HG03520 (cell line): ENCODE data around the gene AK1.
"Not testable (repeated sequence)": the region's sequence is repeated elsewhere in the genome, so short reads cannot be mapped to it uniquely, and the experiment has no call there.

Experiments
- ATAC-seq: cut with Tn5 transposase; IDR thresholded peaks from one replicate; pipeline ENCODE4 v1.9.1; 2021; ENCODE audit warnings: mild to moderate bottlenecking, moderate library complexity; ENCODE audit not compliant: unreplicated experiment

AK1 gene

DNA sequence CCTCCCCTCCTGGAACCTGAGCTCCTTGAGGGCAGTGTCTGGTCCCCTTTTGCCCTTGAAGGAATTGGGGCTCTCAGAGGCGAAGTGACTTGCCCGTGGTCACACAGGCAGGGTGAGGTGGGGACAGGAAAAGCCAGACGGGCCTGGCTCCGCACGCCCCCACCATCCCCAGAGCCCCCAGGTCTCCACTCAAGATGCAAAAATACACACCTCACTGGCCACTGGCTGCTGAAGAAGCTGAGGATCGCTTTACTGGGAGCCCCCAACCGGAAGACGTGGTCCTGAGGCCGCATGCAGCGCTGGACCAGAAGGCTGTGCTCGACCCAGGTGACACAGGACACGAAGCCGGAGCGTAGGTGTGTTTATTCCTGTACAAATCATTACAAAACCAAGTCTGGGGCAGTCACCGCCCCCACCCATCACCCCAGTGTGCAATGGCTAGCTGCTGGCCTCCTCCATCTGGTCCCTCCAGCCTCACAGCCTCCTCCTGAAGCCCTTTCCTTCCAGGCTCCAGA, 7.6 kb upstream of the AK1 start:
- ATAC-seq: no peak

- ATAC-seq: no peak
Measured at GRCh38 chr9:127884427-127884911, 7.0 kb upstream of the AK1 start.

- ATAC-seq: no peak
Measured at GRCh38 chr9:127883959-127884358, 6.5 kb upstream of the AK1 start.

DNA sequence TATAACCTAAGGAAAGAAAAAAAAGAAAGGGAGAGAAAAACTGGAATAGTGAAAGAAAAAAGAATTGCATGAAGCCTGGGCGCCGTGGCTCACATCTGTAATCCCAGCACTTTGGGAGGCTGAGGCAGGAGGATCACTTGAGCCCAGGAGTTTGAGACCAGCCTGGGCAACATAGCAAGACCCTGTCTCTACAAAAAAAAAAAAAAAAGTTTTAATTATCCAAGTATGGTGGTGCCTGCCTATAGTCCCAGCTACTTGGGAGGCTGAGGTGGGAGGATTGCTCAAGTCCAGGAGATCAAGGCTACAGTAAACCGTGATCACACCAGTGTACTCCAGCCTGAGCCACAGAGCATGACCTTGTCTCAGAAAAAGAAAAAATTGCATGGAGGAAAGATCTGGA, 4.2 kb upstream of the AK1 start:
- ATAC-seq: not testable (repeated sequence)

DNA sequence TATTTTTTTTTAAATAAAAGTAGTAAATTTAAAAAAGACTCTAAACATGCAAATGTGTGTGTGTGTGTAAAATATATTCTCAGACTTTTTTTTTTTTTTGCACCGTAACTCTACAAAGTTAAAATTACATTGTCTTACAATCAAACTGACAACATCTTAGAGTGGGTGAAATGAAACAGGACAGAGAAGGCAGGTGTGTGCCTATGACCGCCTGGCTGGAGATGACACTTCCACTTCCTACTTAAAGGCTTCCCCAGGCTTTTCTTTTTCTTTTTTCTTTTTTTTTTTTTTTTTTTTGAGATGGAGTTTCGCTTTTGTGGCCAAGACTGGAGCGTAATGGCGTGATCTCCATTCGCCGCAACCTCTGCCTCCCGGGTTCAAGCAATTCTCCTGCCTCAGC, 2.7 kb upstream of the AK1 start:
- ATAC-seq: no peak

DNA sequence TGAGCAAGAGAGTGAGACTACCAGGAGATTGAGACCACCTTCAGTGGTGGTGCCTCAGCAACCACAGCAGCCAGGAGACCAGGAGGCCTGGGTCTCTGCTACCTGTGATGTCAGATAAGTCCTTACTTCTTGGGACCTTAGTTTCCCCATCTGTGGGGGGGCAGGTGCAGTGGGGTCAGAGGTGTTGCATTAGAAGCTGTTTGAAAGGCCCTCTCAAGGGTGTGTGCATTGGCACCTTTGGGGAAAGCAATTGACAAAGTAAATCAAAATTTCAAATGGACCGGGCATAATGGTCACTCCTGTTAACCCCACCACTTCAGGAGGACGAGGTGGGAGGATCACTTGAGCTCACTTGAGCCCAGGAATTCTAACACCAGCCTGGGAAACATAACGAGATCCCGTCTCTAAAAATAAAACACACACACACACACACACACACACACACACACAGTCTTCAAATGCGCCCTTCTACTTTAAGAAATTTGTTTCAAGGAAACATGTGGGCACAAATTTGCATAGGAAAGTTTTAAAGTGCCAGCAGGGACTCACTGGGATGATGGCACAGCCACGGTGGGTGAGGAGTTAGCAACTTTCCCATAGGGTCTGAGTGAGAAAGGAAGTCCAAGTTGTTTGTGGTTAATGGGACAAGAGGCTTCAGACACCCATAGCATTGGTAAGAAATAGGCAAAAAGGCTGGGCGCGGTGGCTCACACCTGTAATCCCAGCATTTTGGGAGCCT, 1.3 kb upstream of the AK1 start:
- ATAC-seq: no peak

DNA sequence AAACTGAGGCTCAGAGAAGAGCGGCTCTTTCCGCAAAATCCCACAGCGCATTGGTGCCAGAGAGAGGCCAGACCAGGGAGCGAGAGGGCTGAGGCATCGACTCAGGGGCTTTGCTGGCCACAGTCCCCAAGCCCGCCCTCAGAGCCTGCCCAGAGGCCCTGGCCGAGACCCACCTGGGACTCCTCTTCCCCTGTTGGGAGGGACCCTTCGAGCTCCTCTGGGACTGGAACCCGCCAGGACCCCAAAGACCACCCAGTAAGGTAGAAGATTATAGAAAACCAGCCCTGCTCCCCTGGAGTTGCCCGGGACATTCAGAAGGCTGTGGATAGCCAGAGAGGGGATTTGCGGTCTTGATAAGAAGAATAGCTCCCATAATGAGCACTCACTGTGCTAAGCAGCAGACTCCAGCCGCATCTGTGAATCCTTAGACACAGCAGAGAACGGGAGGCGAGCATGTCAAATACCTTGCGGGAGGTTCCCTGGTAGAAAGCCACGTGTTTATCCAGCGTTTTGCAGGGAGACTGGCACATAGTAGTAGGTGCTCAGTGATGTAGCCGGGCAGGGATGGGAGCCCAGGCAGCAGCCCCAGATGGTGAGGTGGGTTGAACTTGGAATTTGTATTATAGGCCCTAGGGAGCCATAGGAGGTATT, 651 bp upstream of the AK1 start:
- ATAC-seq: no peak

DNA sequence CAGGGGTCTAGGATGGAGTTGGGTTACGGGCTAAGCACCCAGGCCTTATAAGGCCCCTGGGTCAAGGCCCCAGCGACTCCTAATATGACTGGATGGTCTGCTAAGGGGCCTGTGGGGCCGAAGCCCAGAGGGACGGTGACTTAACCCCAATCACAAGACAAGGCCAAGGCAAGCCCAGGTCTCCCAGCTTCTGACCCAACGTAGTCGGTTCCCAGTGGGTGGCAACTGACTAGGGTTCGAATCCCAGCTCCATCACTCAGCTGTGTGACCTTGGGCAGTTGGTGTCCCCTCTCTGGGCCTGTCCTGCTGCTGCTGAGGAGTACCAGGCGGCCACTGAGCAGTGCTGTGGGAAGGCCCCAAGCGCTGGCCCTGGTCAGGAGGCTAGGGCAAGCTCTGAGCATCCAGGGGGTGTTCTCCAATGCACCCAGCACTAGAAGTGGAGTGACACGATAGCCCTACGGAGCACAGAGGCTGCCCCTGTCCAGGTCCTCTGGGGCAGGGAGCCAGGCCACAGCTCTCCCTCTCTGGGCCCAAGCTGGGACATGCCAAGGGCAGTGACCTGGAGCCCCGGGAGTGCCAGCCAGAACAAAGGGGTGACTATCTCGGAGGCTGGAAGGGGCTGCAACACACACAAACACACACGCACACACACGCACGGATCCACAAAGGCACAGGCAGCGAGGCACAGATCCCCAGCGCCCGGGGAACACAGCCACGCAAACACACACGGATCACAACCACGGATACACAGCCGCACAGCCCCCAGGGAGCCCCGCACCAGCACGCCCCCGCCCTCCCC, 512 bp downstream of the AK1 start:
- no peak for ATAC-seq

DNA sequence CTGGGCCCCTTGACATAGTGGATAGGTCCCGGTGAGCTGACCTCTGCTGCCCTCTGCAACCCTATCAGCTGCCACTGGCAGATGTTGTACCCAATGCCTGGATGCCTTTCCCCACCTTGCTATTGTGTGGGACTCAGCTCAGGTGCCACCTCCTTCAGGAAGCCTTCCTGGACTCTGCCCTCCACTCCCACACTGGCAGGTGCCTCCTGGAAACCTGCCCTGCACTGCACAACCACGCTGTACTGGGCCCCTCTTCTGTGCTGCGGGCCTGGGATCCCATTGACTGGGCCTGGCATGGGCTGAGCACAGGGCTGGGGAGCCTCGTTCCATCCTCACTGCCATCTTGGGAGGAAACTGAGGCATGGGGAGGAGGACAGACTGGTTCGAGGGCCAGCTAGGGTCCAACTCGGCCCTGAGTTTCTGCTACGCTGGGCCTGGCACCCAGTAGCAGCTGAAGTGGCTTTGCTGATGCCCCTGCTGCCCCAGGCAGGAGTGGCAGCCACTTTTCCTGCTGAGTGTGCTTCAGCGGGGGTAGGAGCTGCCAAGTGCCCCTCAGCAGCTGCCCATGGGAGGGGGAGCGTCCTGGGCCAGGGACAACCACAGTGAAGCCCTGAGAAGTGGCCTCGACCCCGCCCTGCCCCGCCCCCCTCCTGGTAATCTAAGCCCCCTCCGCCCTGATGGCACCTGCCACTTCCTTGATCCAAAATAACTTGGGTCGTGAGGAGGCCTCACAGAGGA, 1.3 kb downstream of the AK1 start:
- no peak for ATAC-seq

DNA sequence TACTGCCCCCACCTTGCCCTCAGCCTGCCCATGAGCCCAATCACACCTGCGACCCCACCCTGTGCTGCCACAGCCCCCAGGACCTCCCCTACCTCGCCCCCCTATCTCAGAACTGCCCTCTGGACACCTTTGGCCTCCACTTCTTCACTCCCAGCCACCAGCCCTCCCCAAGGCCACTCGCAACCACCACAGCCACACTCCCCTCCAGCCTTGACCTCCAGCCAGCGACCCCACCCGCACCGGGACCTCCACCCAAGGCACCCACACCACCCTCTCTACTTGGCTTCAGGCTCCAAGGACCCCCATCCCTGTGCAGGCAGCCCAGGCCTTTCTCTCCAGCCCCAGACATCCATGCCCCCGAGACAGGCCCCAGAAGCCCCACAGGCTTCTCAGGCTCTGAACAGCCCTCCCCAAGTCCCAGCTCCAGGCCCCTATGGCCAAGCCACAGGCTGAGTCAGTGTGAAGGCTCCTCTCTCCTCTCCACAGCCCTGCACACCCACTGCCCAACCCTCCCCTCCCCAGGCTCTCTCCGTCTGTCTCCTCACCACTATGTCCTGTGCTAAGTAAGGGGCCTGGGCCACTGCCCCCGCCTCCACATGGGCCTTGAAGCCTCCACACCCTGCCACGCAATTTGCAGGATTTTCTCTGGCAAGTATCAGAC, 2.0 kb downstream of the AK1 start:
- no peak for ATAC-seq

DNA sequence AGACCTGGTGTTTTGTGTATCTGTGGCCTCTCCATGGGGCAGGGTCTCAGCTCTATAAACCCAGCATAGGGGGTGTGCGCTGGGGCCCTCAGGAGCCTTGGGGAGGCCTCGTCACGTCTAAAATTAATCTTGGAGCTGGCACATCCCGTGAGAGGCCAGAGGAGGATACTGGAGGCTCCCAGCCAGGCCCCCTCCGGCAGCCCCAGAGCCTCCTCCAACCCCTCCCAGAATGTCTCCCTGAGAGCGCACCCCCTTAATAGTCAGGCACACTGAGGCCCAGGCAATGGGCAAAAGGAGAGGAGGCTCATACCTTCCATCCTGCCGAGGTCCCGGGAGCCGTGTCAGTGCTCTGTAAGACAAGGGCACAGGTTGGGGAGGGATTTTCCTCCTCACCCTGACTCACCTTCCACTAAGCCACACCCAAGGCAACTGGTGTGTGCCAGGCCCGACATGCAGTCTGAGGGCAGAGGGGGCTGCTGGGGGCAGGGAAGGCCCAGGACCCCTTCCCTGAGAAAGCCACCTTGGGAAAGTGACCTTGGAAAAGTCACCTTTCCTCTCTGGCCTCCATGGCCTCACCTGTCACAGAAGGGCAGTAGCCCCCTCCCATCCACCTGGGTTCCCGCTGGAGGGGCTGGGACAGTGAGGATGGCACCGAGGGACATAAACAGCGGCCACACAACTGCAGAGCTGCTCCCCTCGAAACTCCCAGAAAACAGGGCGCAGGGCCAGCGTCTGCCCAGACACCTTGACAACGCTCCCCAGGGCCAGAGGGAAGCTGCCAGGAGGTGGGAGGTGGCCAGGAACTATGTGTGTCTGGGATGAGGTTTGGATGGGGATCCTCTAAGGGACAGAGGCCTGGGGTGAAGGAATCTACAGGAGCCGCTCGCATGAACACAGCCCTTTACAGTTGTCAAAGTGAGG, 2.9 kb downstream of the AK1 start:
- no peak for ATAC-seq

- no peak for ATAC-seq
Measured at GRCh38 chr9:127873886-127874285, 3.6 kb downstream of the AK1 start.

- ATAC-seq: no peak
Measured at GRCh38 chr9:127873223-127873691, 4.2 kb downstream of the AK1 start.

GRCh38 chr9:127872369-127873222, 4.9 kb downstream of the AK1 start:
- no peak for ATAC-seq

- ATAC-seq: no peak
Measured at GRCh38 chr9:127871531-127871930, 5.9 kb downstream of the AK1 start.

DNA sequence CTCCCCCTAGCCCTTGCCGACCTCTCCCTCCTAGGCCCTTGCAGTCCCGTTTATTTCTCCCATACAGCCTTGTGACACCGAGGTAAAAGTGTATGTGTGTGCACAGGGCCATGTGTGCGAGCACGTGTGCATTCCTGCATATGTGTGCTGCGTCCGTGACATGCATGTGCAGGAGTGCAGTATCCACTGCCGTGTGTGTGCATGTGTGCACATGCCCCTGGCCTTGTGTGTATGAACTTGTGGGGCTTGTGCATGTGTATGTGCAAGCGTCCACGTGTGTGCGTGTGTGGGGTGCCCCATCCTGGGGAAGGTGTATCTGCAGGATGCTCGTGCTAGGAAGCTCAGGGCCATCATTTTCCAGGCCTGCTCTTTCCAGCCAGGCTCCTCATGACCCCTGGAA, 6.6 kb downstream of the AK1 start:
- ATAC-seq: no peak

- ATAC-seq: not testable (repeated sequence)
Measured at GRCh38 chr9:127870153-127870491, 7.4 kb downstream of the AK1 start.
